ENCODE data around the gene MAPK1.

DNA sequence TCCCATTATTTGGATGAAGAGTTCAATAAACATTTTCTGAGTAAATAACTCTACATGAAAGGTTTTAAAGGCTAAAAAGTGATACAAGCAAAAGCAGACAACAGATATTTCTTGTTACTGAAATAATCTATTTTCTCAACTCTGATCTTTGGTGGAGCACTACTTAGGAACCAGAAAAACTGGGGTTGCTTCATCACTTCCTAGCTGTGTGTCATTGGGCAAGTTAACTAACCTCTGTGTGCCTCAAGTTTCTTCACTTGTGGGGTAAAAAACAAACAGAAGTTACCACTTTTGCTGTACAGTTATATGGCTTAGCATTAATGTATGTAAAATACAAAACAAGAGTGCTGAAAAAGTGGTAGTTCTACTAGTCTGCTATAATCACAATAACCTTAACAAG, 5.6 kb downstream of the MAPK1 start:
- TF ChIP-seq CTCF (IDR thresholded peaks at IDR 0.05) (no peak), POLR2A (IDR thresholded peaks at IDR 0.05) (no peak)

Data from uterus (tissue), 2 donors.